Measurements from ENCODE around the gene DSCAML1. TPM values are rescaled to one million over a fixed set of nuclear protein-coding genes. Genes with fewer than 3 reads are reported as not detected.

Gene DSCAML1
- total RNA-seq, 1 donor from 2014 or later: not detected

- Mint-ChIP-seq H3K4me1 (ENCODE audit: unreplicated experiment) (no peaks in the 10 kb centered on the region), H3K9me3 (ENCODE audit: unreplicated experiment) (no peaks in the 10 kb centered on the region), H3K27me3 (ENCODE audit: unreplicated experiment) (peaks cover 19% of the 10 kb centered on the region), H3K36me3 (ENCODE audit: unreplicated experiment) (no peaks in the 10 kb centered on the region), H3K4me3 (ENCODE audit: unreplicated experiment) (no peak overlapping the region), H3K27ac (ENCODE audit: unreplicated experiment) (no peak overlapping the region)
- DNase-seq (ENCODE audit: extremely low spot score, unreplicated experiment): no peak
- TF ChIP-seq CTCF (IDR thresholded peaks at IDR 0.05): no peak
Measured at GRCh38 chr11:117545706-117546105, 251.3 kb downstream of the DSCAML1 start.

GRCh38 chr11:117544130-117544800, 252.8 kb downstream of the DSCAML1 start:
- Mint-ChIP-seq H3K27me3 (ENCODE audit: unreplicated experiment) (peaks cover 10% of the 10 kb centered on the region), H3K4me1 (ENCODE audit: unreplicated experiment) (no peaks in the 10 kb centered on the region), H3K9me3 (ENCODE audit: unreplicated experiment) (no peaks in the 10 kb centered on the region), H3K36me3 (ENCODE audit: unreplicated experiment) (no peaks in the 10 kb centered on the region), H3K27ac (ENCODE audit: unreplicated experiment) (no peak overlapping the region), H3K4me3 (ENCODE audit: unreplicated experiment) (no peak overlapping the region)
- DNase-seq (ENCODE audit: extremely low spot score, unreplicated experiment): no peak
- no peak for TF ChIP-seq CTCF (IDR thresholded peaks at IDR 0.05)

- no peak for DNase-seq (ENCODE audit: extremely low spot score, unreplicated experiment)
- no peak for TF ChIP-seq CTCF (IDR thresholded peaks at IDR 0.05)
- Mint-ChIP-seq H3K4me3 (ENCODE audit: unreplicated experiment) (no peak overlapping the region), H3K36me3 (ENCODE audit: unreplicated experiment) (no peaks in the 10 kb centered on the region), H3K4me1 (ENCODE audit: unreplicated experiment) (no peaks in the 10 kb centered on the region), H3K9me3 (ENCODE audit: unreplicated experiment) (no peaks in the 10 kb centered on the region), H3K27ac (ENCODE audit: unreplicated experiment) (no peak overlapping the region), H3K27me3 (ENCODE audit: unreplicated experiment) (peaks cover 11% of the 10 kb centered on the region)
Measured at GRCh38 chr11:117541211-117541610, 255.8 kb downstream of the DSCAML1 start.

- H3K27ac Mint-ChIP-seq (ENCODE audit: unreplicated experiment): no peak overlapping the region
- no peak for DNase-seq (ENCODE audit: extremely low spot score, unreplicated experiment)
- no peaks in the 10 kb centered on the region for H3K36me3 Mint-ChIP-seq (ENCODE audit: unreplicated experiment)
- H3K27me3 Mint-ChIP-seq (ENCODE audit: unreplicated experiment): peaks cover 16% of the 10 kb centered on the region
- no peak for TF ChIP-seq CTCF (IDR thresholded peaks at IDR 0.05)
- no peak overlapping the region for H3K4me3 Mint-ChIP-seq (ENCODE audit: unreplicated experiment)
- no peaks in the 10 kb centered on the region for H3K9me3 Mint-ChIP-seq (ENCODE audit: unreplicated experiment)
- no peaks in the 10 kb centered on the region for H3K4me1 Mint-ChIP-seq (ENCODE audit: unreplicated experiment)
Measured at GRCh38 chr11:117538263-117539135, 258.5 kb downstream of the DSCAML1 start.

- Mint-ChIP-seq H3K27me3 (ENCODE audit: unreplicated experiment) (peaks cover 17% of the 10 kb centered on the region), H3K27ac (ENCODE audit: unreplicated experiment) (no peak overlapping the region), H3K9me3 (ENCODE audit: unreplicated experiment) (no peaks in the 10 kb centered on the region), H3K4me3 (ENCODE audit: unreplicated experiment) (no peak overlapping the region), H3K4me1 (ENCODE audit: unreplicated experiment) (no peaks in the 10 kb centered on the region), H3K36me3 (ENCODE audit: unreplicated experiment) (no peaks in the 10 kb centered on the region)
- no peak for TF ChIP-seq CTCF (IDR thresholded peaks at IDR 0.05)
- DNase-seq (ENCODE audit: extremely low spot score, unreplicated experiment): no peak
Measured at GRCh38 chr11:117535850-117536411, 261.1 kb downstream of the DSCAML1 start.
